ENCODE data around the gene OR2D3.

DNA sequence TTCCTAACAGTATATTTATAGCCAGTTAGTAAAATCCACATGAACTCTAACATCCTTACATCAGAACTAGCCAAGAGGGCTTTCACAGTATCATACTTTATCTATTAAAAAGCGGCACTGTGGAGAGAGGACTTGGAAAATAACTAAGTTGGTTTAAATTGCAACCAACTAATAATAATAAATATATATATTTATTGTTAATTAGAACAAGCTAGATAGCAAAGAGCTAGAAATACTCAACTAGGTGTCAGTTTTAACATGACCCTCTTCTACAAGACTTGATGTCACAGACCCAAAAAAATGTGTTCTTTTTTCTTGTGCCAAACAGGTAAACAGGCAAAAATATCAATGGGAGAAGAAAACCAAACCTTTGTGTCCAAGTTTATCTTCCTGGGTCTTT is at the start of gene OR2D3:
- TF ChIP-seq, protein P1, sequence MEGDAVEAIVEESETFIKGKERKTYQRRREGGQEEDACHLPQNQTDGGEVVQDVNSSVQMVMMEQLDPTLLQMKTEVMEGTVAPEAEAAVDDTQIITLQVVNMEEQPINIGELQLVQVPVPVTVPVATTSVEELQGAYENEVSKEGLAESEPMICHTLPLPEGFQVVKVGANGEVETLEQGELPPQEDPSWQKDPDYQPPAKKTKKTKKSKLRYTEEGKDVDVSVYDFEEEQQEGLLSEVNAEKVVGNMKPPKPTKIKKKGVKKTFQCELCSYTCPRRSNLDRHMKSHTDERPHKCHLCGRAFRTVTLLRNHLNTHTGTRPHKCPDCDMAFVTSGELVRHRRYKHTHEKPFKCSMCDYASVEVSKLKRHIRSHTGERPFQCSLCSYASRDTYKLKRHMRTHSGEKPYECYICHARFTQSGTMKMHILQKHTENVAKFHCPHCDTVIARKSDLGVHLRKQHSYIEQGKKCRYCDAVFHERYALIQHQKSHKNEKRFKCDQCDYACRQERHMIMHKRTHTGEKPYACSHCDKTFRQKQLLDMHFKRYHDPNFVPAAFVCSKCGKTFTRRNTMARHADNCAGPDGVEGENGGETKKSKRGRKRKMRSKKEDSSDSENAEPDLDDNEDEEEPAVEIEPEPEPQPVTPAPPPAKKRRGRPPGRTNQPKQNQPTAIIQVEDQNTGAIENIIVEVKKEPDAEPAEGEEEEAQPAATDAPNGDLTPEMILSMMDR (IDR thresholded peaks at IDR 0.05), result no peak
- TF ChIP-seq EZH2 (IDR thresholded peaks at IDR 0.05) (no peak), EZH2phosphoT487 (IDR thresholded peaks at IDR 0.05) (no peak)
